Measurements from ENCODE around the gene ABCB1. TPM values are rescaled to one million over a fixed set of nuclear protein-coding genes. Genes with fewer than 3 reads are reported as not detected.

The ABCB1 gene
- total and polyA plus RNA-seq, 2 of the 8 experiments (the other 6 are each of a cell fraction or from before 2014, with no cell fraction given): 0.51 to 1.2 TPM

GRCh38 chr7:87505122-87505521 lies 95.6 kb downstream of the ABCB1 start (continued):
- TF ChIP-seq SP4 (IDR thresholded peaks at IDR 0.05; ENCODE audit: low read length): no peak
- no peak for TF ChIP-seq ZNF274 (IDR thresholded peaks at IDR 0.05; ENCODE audit: borderline replicate concordance, extremely low read depth, low read length)
- no peak for TF ChIP-seq POLR2A (IDR thresholded peaks at IDR 0.05; ENCODE audit: control extremely low read depth in 1 of 2, low read depth in 2 of 2, low read length in 2 of 2)
